GM06990 (cell line): Measurements from ENCODE around the gene SH3YL1.

ENCODE experiments used
- DNase-seq: peaks from one replicate; pipeline ENCODE4 v3.0.0-alpha.2; 2011; ENCODE audit not compliant: insufficient read length; ENCODE audit errors: extremely low read depth
- H3K27me3 ChIP-seq: replicated peaks from 2 replicates; pipeline ENCODE4 v1.6.0; 2011; ENCODE audit warnings: low read length; ENCODE audit not compliant: control insufficient read depth, insufficient read depth
- H3K36me3 ChIP-seq: 2 replicates; pipeline ENCODE4 v1.5.1; 2011; ENCODE audit warnings: low read length; ENCODE audit not compliant: control insufficient read depth, insufficient read depth
- H3K4me3 ChIP-seq: replicated peaks from 2 replicates; pipeline ENCODE4 v1.5.1; 2011; ENCODE audit warnings: low read depth, mild to moderate bottlenecking, control low read depth, low read length
- TF ChIP-seq, protein P1 (sequence below): IDR thresholded peaks from 2 replicates; pipeline ENCODE4 v1.5.1; 2011; ENCODE audit warnings: low read length, control low read depth, mild to moderate bottlenecking, inconsistent platforms; ENCODE audit not compliant: insufficient read depth, poor library complexity, severe bottlenecking

The SH3YL1 gene

DNA sequence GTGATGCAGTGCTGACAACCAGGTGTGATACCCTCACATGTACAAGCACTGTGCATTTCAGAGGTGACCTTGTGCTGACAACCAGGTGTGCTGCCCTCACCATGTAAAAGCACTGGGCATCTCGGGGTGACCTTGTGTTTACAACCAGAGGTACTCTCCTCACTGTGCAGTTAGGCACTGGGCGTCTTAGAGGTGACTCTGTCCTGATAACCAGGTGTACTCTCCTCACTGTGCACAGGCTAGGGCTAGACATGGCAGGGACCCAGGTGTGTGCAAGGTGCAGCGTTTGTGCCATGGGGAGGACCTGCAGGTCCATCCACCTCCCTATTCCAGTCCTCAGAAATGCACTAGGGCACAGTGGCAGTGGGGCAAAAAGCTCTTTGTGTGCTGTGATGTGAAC, 32.5 kb upstream of the SH3YL1 start:
- no peak for DNase-seq
- Histone ChIP-seq H3K36me3 (no peaks in the 10 kb centered on the region), H3K4me3 (no peak overlapping the region)

DNA sequence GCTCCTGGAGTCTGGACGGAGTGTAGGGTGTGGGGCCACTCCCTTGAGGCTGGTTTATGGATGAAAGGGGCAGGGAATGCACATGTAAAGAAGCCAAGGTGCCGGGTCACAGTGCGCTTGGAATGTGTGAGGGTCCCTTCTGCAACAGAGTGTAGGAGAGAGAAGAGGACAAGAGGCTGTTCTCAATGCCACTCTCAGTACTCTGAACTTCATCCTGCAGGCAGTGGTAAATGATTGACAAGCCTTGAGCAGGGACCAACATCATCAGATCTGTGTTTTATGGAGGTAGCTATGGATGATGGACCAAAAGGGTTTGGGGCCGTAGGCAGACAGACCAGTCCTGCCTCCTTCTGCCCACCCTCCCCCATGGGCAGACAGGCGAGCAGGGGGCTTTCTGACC, 31.3 kb upstream of the SH3YL1 start:
- no peaks in the 10 kb centered on the region for H3K36me3 ChIP-seq

More for the DNA sequence above, 32.5 kb upstream of the SH3YL1 start:
- H3K27me3 ChIP-seq, result no peaks in the 10 kb centered on the region; the same call in 1 of the 2 replicates
- TF ChIP-seq, protein P1, sequence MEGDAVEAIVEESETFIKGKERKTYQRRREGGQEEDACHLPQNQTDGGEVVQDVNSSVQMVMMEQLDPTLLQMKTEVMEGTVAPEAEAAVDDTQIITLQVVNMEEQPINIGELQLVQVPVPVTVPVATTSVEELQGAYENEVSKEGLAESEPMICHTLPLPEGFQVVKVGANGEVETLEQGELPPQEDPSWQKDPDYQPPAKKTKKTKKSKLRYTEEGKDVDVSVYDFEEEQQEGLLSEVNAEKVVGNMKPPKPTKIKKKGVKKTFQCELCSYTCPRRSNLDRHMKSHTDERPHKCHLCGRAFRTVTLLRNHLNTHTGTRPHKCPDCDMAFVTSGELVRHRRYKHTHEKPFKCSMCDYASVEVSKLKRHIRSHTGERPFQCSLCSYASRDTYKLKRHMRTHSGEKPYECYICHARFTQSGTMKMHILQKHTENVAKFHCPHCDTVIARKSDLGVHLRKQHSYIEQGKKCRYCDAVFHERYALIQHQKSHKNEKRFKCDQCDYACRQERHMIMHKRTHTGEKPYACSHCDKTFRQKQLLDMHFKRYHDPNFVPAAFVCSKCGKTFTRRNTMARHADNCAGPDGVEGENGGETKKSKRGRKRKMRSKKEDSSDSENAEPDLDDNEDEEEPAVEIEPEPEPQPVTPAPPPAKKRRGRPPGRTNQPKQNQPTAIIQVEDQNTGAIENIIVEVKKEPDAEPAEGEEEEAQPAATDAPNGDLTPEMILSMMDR, result no peak

DNA sequence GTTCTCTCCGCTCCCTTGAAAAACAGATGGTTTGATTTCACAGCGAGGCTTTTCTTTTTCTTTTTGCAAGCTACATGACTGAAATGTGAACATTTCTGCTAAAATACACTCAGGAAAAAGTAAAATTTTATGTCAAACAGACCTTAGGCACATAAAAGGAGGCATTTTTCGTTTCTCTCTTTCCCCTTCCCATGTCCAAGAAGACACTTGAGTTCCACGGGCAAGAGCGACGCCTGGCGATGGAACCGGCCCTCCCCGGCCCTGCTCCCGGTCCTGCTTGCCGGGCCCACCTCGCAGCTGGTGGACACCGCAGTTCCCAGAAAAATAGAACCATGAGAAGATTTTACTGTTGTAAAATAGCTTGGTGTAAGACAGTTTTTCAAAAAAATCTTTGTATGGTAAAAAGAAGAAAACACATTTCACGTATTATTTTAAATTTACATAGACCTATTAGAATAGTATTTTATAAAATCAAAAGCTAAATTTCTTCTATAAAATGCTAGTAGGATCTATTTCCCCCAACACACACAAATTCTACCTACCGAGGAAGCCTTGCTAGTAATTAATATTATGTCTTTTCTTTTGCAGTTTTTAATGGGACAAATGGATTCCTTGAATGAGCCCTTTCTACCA, 26.4 kb upstream of the SH3YL1 start:
- peak; percentile 54 for DNase-seq
- H3K4me3 ChIP-seq, result peak overlapping the region; percentile 43
- TF ChIP-seq, protein P1, result peak; percentile 85
- H3K27me3 ChIP-seq, result no peaks in the 10 kb centered on the region; the same call in 1 of the 2 replicates
- no peaks in the 10 kb centered on the region for H3K36me3 ChIP-seq

More for the DNA sequence above, 31.3 kb upstream of the SH3YL1 start:
- no peak for DNase-seq
- TF ChIP-seq, protein P1, result no peak
- Histone ChIP-seq H3K4me3 (no peak overlapping the region), H3K27me3 (no peaks in the 10 kb centered on the region; the same call in 1 of the 2 replicates)

DNA sequence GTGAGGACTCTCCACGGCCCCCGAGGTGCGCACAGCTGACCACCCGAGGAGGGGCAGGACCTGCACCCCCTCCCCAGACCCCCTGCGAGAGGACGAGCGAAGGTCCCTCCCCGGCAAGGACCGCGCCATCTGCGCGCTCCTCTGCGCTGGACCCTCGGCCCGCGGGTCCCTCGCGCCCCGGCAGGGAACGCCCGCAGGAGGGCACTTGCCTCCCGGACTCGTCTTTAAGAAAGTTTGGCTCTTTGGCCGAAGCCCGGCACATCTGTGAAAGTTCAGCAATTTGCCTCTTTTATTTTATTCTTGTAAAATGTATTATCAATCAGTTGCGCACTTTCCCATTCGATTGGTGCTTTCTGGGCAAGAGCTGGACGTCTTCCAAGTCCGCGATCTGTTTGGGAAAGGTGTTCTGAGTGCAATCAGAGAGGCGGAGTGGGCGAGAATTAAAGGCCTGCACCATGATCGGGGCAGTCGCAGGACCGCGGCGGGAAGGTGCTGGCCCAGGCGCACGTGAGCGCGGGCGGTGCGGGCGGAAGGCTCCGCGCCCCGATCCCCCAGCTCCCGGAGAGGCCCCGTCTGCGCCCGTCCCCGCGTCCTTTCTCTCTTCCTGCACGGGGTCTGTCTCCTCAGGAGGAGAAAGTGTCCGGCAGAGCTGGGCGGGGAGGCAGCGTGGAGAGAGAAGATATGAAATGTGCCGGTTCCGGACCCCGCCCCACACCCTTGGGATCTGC, 25.7 kb upstream of the SH3YL1 start:
- Histone ChIP-seq H3K36me3 (no peaks in the 10 kb centered on the region), H3K4me3 (peak overlapping the region; percentile 43), H3K27me3 (no peaks in the 10 kb centered on the region; the same call in 1 of the 2 replicates)
- DNase-seq, result no peak
- TF ChIP-seq, protein P1, result no peak

DNA sequence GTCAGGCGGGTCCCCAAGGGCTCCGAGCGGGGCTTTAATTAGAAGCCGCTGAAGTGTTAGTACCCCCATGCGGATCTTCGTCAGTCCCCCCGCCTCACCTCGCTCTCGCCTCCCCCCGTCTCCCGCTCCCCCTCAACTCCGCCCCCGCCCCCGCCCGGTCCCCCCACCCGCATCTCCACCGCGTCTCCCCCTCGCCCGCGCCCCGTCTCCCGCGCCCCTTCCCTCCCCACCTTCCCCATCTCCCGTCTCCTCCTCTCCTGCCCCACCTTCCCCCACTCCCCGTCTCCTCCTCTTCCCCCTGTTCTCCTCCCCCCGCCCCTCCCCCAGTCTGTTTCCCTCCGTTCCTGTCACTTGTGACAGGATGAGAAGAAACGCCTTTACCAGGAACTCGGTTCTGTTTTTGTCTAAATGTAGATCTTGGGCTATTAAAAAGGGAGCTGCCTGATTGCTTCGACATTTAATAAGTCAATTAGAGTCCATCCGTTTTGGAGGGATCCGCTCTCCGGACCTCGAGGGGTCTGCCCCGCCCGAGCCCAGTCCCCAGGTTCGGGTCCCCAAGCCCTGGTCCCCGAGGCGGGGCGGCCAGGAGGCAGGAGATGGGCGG, 25.0 kb upstream of the SH3YL1 start:
- no peaks in the 10 kb centered on the region for H3K36me3 ChIP-seq
- TF ChIP-seq, protein P1, result no peak
- no peak for DNase-seq
- no peak overlapping the region for H3K4me3 ChIP-seq
- no peaks in the 10 kb centered on the region; the same call in 1 of the 2 replicates for H3K27me3 ChIP-seq
